ENCODE measurements around the gene SPATA1.

The SPATA1 gene

DNA sequence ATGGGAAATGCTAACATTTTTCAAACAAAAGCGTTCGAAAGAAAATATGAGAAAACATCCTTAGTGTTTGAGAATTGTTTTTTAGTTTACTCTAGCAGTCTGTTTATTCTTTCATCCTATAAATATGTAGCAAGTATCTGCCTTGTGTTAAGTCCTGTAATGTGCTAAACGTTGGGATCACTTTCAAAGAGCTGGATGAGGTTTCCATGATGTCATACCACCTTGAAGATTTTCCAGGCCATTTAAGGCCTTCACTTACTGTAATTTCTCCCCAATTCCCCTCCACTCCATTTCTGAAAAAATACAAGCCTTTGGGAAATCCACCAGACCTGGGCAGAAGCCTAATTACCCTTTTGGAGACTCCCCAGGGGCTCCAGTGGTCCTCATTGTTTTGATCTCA is 92.2 kb downstream of the SPATA1 start:
- DNase-seq: no peak

GRCh38 chr1:84598846-84599741 is 92.9 kb downstream of the SPATA1 start:
- no peak for DNase-seq

- no peak for DNase-seq
Measured at GRCh38 chr1:84600796-84601195, 94.6 kb downstream of the SPATA1 start.

DNA sequence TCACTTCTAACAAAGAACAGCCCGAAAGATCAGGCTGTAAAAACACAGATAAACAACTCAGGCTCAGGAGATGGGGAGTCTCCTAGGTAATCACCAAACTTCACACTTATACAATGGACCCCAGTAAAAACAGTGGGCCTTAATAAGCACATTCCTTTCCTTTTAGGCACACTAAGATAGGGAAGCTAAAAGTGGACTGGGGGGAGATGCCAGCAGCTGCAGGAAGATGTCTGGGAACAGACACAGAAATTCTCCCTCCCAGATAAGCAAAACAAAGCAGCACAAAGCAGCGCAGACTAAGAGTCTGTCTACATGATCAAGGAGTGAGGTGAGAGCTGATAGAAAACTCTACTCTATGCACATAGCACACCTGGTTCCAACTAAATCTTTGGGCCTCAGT is 97.0 kb downstream of the SPATA1 start:
- no peak for DNase-seq

DNA sequence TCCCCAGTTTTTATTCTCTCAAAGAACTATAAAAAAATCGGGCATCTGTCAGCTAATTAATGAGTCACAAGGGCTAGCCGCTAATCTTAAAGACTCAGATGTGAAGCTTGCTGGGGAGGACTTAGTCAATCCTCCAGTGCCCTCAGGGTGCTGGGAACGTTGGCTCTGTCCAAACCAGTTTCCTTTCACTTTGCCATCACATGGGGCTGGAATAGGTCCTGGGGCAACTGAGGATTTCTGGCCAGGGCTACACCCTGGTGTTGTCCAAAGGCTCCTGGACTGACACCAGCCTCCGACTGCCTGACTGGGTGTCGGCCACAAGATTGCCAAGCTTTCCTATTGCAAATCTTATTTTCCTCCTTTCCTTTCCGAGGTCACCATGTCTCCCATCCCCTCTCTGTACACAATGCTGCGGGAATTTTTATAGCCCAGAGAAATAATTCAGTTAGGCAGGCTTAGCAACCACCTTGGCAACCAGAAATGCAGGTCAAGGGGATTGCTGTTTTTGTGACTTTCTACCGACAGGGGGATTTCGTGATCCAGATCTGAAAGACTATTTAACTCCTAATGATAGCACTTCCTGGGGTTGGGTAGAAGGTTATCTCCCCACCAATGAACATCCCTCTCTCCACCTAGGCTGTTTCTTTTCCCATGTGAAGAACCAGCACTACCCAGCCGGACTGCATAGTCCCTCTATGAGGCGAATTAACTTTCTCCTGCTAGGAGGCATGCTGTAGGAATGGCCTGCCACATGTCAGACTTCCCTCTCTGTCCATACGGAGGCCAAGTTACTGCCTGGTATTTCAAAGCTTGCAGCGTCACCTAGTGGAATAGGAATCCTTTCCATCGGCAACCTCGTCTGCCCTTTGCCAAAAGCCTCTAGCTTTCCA is 98.0 kb downstream of the SPATA1 start:
- no peak for DNase-seq

GRCh38 chr1:84605157-84605556 is 99.0 kb downstream of the SPATA1 start:
- DNase-seq: no peak

DNA sequence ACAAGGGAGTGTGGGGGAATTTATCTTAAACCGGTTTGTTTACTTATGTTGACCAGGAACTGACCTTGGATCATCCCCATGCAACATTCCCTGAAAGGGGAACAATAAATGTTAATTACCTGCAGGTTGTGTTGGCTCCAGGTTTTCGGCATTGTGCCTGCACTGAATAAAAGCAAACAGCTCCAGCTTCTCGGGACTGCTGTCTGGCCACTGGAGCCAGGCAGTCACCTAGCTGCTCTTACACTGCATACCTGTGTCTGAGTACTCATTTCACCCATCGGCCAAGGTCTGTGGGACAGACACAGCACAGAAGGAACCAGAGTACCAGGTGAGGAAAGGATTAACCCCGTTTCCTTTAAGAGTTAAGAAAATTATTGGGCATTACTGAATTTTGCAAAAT is 100.8 kb downstream of the SPATA1 start:
- DNase-seq: no peak

- no peak for DNase-seq
Measured at GRCh38 chr1:84611091-84611490, 104.9 kb downstream of the SPATA1 start.

- no peak for DNase-seq
Measured at GRCh38 chr1:84611796-84612195, 105.6 kb downstream of the SPATA1 start.

DNA sequence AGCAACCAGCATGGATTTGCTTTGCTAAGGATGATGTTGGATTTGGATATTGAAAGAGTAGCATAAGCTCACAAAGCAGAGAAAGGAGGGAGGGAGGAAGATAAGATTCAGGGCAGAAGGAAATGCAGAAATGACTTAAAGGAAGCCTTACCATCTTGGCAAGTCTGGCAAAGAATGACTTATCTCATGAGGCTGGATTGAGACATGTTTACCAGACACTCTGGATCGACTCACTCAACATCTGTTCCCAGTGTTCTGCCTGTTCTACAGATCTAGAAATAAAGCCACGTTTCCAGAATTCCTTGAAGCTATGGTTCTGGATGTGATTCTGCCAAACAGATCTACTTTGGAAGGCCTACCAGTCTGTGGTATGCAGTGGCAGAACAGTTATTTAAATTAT is 106.8 kb downstream of the SPATA1 start:
- no peak for DNase-seq

DNA sequence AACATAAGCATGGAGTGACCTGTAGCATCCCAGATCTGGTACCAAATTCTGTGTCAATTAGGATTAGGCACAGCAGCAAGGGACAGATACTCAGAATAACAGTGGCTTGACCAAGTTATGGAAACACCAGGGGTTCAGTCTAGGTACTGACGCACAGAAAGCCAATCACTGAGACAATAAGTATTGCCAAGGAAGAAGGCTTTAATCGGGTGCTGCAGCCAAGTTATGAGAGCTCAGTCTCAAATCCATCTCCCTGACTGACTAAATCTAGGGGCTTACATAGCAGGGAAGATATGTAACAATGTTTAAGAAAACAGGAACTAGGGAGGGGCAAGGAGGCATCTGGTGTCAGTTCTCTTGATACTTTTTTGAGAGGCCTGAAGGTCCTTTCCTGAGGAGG is 107.7 kb downstream of the SPATA1 start:
- no peak for DNase-seq

GRCh38 chr1:84615790-84616189 is 109.6 kb downstream of the SPATA1 start:
- DNase-seq: no peak
